ENCODE measurements around the gene INSR.

DNA sequence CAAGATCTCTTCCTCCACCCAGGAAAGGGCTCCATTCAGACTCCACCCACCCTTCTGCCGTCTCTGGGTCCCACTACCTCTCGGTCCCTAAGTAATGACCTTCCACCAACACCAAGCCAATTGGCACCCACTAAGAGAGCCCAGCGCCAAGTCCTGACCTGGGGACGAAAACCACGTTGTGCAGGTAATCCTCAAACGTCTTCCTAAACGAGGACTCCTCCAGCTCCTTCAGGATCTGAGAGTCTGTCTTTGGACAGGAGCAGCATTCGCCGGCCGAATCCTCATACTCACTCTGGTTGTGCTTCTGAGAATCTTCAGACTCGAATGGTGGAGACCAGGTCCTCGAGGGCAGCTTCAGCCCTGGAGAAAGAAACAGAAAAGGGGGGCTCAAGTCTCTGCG is 141.6 kb downstream of the INSR start:
- TF ChIP-seq, protein P1, sequence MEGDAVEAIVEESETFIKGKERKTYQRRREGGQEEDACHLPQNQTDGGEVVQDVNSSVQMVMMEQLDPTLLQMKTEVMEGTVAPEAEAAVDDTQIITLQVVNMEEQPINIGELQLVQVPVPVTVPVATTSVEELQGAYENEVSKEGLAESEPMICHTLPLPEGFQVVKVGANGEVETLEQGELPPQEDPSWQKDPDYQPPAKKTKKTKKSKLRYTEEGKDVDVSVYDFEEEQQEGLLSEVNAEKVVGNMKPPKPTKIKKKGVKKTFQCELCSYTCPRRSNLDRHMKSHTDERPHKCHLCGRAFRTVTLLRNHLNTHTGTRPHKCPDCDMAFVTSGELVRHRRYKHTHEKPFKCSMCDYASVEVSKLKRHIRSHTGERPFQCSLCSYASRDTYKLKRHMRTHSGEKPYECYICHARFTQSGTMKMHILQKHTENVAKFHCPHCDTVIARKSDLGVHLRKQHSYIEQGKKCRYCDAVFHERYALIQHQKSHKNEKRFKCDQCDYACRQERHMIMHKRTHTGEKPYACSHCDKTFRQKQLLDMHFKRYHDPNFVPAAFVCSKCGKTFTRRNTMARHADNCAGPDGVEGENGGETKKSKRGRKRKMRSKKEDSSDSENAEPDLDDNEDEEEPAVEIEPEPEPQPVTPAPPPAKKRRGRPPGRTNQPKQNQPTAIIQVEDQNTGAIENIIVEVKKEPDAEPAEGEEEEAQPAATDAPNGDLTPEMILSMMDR (conservative IDR thresholded peaks at IDR 0.05; ENCODE audit: low read depth in 2 of 2) = no peak
- TF ChIP-seq, protein P2, sequence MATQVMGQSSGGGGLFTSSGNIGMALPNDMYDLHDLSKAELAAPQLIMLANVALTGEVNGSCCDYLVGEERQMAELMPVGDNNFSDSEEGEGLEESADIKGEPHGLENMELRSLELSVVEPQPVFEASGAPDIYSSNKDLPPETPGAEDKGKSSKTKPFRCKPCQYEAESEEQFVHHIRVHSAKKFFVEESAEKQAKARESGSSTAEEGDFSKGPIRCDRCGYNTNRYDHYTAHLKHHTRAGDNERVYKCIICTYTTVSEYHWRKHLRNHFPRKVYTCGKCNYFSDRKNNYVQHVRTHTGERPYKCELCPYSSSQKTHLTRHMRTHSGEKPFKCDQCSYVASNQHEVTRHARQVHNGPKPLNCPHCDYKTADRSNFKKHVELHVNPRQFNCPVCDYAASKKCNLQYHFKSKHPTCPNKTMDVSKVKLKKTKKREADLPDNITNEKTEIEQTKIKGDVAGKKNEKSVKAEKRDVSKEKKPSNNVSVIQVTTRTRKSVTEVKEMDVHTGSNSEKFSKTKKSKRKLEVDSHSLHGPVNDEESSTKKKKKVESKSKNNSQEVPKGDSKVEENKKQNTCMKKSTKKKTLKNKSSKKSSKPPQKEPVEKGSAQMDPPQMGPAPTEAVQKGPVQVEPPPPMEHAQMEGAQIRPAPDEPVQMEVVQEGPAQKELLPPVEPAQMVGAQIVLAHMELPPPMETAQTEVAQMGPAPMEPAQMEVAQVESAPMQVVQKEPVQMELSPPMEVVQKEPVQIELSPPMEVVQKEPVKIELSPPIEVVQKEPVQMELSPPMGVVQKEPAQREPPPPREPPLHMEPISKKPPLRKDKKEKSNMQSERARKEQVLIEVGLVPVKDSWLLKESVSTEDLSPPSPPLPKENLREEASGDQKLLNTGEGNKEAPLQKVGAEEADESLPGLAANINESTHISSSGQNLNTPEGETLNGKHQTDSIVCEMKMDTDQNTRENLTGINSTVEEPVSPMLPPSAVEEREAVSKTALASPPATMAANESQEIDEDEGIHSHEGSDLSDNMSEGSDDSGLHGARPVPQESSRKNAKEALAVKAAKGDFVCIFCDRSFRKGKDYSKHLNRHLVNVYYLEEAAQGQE (IDR thresholded peaks at IDR 0.05; ENCODE audit: unreplicated experiment) = no peak
- TF ChIP-seq EZH2 (IDR thresholded peaks at IDR 0.05; ENCODE audit: low read depth, unreplicated experiment) (no peak), EZH2phosphoT487 (IDR thresholded peaks at IDR 0.05; ENCODE audit: unreplicated experiment) (no peak), NANOG (IDR thresholded peaks at IDR 0.05; ENCODE audit: borderline replicate concordance) (no peak), CREB1 (CRISPR knock-in tag; IDR thresholded peaks at IDR 0.05; ENCODE audit: low read depth) (no peak), POLR2AphosphoS5 (IDR thresholded peaks at IDR 0.05; ENCODE audit: low read depth) (no peak)
- TF ChIP-seq, protein P3, sequence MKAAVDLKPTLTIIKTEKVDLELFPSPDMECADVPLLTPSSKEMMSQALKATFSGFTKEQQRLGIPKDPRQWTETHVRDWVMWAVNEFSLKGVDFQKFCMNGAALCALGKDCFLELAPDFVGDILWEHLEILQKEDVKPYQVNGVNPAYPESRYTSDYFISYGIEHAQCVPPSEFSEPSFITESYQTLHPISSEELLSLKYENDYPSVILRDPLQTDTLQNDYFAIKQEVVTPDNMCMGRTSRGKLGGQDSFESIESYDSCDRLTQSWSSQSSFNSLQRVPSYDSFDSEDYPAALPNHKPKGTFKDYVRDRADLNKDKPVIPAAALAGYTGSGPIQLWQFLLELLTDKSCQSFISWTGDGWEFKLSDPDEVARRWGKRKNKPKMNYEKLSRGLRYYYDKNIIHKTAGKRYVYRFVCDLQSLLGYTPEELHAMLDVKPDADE (IDR thresholded peaks at IDR 0.05) = no peak
